NAMALWA (cell line): ENCODE data around the gene MYRF.
A peak's percentile ranks its signal among the peaks of the same experiment; 100 is the strongest.

Source experiments
- DNase-seq: peaks from one replicate; pipeline ENCODE4 v3.0.0-alpha.2; 2015; ENCODE audit warnings: low spot score

MYRF gene

GRCh38 chr11:61776561-61777075, 24.2 kb downstream of the MYRF start:
- DNase-seq = peak; percentile 83

DNA sequence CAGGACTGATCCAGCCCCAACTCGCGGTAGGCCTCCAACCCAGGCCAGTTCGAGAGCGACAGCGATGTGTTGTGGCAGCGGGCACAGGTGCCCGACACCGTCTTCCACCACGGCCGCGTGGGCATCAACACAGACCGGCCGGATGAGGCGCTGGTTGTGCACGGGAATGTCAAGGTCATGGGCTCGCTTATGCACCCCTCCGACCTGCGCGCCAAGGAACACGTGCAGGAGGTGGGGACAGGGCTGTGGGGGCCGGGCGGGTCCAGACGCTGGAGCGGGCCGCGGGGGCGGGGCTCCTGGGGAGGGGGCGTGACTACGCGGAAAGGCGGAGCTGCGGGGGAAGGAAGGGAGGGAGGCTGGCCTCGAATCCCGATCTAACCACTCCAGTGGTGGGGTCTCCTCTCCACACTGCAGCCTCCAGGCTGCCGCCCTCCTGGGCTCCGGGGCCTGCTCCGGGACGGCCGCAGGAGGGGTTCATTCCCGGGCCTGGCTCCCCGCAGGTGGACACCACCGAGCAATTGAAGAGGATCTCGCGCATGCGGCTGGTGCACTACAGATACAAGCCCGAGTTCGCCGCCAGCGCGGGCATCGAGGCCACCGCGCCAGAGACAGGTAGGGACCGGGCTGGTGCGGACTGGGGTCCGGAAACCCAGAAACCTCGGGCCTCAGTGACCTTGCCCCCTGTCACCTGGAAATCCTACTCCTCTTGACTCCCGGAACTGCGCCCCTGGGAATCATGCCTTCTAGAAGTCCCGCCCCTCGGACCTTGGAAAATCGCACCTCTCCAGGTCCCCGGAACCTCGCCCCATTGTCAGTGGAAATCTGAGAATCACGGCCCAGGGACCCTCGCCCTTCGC, 25.0 kb downstream of the MYRF start:
- no peak for DNase-seq

- DNase-seq = no peak
These were observed 26.0 kb downstream of the MYRF start for GRCh38 chr11:61778357-61778886.

GRCh38 chr11:61778920-61779650, 26.6 kb downstream of the MYRF start:
- no peak for DNase-seq

DNA sequence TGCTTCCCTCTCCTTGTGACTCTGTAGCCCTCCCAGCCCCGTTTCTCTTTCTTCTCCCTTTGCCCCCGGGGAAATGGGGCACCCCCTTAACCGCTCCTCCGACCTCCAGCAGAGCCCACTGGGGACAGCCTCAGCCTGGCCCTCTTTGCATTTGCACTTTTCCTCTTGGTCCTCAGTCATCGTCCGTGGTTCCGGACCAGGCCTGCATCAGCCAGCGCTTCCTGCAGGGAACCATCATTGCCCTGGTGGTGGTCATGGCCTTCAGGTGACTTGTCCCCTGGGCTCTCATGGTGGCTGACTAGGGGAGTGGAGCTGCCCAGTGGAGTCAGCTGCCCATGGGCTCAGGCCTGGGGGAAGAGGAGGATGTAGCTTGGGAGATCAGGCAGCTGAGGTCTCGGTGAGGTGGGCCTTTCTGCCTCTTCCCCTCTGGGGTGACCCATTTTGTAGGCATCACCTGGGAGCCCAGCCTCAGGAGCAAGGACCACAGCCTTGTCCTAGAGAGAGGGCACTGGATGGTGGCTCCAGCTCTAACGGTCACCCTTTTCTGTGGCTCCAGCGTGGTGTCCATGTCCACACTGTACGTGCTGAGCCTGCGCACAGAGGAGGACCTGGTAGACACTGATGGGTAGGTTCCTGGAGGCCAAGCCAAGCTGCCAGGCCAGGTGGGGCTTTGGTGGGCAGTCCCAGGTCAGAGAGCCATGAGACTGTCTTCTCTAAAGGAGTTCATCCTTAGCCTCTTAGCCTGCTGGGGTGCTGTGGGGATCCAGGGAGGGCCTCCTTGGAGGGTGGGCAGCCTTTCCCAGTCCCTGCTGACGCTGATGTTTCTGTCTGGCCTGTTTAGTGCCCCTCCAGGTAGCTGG, 27.5 kb downstream of the MYRF start:
- no peak for DNase-seq

DNA sequence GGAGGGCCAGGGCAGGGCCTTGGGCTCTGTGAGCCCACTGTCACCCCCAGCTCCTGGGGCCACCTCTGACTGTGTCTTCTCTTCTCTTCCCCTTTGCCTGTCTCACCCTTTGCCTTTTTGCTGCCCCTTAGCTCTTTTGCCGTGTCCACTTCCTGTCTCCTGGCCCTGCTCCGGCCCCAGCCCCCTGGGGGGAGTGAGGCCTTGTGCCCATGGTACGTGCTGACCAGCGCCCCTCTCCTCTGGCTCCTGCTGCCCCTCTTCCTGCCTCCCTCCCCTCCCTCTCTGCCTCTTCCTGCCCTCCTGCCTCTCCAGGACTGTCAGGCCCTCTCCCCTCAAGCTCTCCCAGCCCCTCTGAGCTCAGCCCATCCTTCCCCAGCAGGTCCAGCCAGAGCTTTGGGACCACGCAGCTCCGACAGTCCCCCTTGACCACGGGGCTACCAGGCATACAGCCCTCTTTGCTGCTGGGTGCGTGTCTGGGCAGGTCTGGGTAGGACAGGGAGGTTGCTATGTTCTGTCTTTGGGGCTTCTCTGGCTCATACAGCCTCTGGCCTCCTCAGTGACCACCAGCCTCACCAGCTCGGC, 28.2 kb downstream of the MYRF start:
- DNase-seq = no peak

GRCh38 chr11:61781585-61781984, 29.1 kb downstream of the MYRF start:
- no peak for DNase-seq

- DNase-seq = no peak
These were observed 29.9 kb downstream of the MYRF start for GRCh38 chr11:61782299-61782698.

GRCh38 chr11:61782841-61783240, 30.4 kb downstream of the MYRF start:
- no peak for DNase-seq

GRCh38 chr11:61783717-61784505, 31.5 kb downstream of the MYRF start:
- DNase-seq = no peak

DNA sequence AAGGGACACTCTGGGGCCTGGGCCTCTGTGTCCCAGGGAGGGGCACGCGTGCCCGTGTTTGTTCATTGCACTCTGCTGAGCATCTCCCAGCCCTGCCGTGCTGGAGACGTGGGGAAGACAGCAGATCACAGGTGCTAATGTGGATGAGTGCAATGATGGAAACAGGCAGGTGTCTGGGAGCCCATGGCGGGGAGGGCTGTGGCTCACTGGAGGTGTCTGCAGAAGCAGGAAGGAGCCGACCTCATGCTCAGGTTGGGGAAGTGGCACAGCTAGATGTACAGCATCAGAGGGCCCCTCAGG, 32.0 kb downstream of the MYRF start:
- no peak for DNase-seq

GRCh38 chr11:61785837-61786402, 33.5 kb downstream of the MYRF start:
- peak; percentile 39 for DNase-seq

DNA sequence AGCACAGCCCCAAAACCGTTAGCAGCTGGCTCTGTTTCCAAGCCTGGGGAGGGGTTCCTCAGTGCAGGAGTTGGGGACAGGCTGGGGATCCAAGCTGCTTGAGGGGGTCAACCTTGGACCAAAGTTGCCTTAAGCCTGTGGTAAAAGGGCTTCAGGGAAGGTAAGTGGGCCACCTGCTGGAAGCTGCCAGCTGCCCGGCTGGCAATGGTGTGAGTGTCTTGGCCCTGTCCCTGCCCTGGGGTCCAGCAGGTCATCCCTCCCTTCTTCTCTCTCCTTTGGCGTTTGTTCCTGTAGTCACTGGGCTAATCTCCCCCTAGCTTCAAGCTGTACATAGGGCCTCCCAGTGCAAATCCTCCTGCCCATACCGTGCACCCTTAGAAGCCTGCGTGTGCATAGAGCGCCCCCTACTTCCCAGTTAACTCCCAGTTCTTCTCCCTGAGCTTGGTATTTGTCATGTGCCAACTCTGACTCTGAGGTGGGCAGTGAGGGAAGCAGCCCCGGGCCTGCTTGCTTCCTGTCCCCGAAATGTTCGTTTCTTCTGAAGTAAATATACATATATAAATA, 35.6 kb downstream of the MYRF start:
- peak; percentile 53 for DNase-seq

GRCh38 chr11:61791737-61792309, 39.4 kb downstream of the MYRF start:
- DNase-seq = peak; percentile 72

DNA sequence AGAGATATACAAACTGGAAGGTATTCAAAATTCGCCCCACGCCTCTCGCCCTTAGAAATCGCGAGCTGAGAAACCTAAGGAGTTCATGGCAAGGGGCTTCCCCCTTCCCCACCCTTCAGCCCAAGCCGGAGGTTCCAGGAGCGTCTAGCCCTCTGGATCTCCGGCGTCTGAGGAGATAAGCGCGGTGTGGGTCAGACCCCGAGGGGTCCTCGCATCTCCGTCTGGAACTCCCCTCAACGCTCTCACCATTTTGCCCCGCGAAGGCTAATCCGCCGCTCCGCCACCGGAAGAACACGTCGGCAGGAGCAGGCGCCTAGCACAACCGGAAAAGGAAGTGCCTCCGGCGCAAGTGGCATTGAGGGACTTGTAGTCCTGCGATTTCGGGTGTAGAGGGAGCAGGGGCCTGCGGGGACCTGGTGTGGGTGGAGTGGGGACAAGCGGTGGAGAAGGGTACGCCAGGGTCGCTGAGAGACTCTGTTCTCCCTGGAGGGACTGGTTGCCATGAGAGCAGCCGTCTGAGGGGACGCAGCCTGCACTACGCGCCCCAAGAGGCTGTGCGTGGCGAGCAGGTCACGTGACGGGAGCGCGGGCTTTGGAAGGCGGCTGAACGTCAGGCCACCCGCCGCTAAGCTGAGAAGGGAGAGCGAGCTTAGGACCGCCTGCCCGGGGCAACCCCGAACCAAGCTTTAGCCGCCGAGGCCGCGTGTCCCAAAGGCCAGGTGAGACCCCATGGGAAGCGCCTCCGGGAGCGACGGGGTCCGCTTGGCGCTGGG, 40.1 kb downstream of the MYRF start, which contains the start of the genes FEN1 and TMEM258:
Gene FEN1, plus strand, starts transcription at position 602 of the 773 bp plus-strand sequence. CDS start 2,451 bp downstream, outside the sequence.
Gene TMEM258, minus strand, starts transcription at position 290 of the 773 bp plus-strand sequence. Its CDS starts 41 bp downstream, at position 249.
- peak; percentile 95 for DNase-seq

GRCh38 chr11:61793083-61793828, 40.8 kb downstream of the MYRF start:
- no peak for DNase-seq

DNA sequence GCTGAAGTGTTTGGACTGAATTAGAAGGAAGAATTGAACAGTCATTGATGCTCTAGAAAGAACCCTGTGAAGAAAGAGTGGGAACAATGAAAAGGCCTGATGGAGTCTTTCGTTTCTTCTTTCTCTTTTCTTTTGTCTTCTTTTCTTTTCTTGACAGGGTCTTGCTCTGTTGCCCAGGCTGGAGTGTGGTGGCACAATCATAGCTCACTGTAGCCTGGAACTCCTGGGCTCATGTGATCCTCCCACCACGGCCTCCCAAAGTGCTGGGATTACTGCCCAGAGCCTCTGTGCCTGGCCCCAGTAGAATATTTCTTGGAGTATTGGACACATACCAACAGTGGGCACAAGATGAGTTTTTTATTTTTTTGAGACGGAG, 41.4 kb downstream of the MYRF start:
- DNase-seq = no peak

DNA sequence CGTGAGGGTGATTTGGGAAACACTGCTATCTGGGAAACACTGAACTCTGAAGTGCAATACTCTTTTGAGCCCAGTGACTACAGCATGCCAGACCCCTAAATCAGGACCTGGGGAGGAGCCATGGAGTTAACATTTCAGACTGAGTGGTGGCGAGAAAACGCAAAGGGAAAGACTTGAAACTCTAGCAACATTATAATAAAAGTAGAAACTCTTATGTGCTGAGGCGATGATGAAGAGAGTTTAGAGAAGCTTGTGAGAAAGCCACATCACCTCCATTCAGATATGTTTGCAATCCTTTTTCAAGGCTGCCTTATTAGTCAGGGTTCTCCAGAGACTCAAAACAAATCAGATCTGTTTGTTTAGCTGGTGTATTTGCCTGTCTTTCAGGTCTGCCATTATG, 42.1 kb downstream of the MYRF start:
- no peak for DNase-seq
